Embryonic facial prominence (tissue), 1 donor: ENCODE results near the gene ZFY.
"Not testable (repeated sequence)": the region's sequence is repeated elsewhere in the genome, so short reads cannot be mapped to it uniquely, and the experiment has no call there.

Experiments
- DNase-seq: peaks from one replicate; pipeline ENCODE4 v3.0.0-alpha.2; 2016; ENCODE audit errors: extremely low spot score

Gene ZFY

GRCh38 chrY:2973110-2973751 lies 38.0 kb downstream of the ZFY start:
- DNase-seq: no peak

GRCh38 chrY:2979283-2979682 lies 44.1 kb downstream of the ZFY start:
- DNase-seq: no peak

- no peak for DNase-seq
Measured at GRCh38 chrY:2984491-2984890, 49.3 kb downstream of the ZFY start.

- not testable (repeated sequence) for DNase-seq
Measured at GRCh38 chrY:2987178-2987577, 52.0 kb downstream of the ZFY start.

- DNase-seq: not testable (repeated sequence)
Measured at GRCh38 chrY:2997369-2997768, 62.2 kb downstream of the ZFY start.

- DNase-seq: no peak
Measured at GRCh38 chrY:3002190-3002589, 67.0 kb downstream of the ZFY start.

- DNase-seq: no peak
Measured at GRCh38 chrY:3002680-3003515, 67.7 kb downstream of the ZFY start.

GRCh38 chrY:3003516-3003830 lies 68.3 kb downstream of the ZFY start:
- DNase-seq: no peak

GRCh38 chrY:3003846-3004245 lies 68.7 kb downstream of the ZFY start:
- no peak for DNase-seq

GRCh38 chrY:3006031-3006430 lies 70.8 kb downstream of the ZFY start:
- DNase-seq: not testable (repeated sequence)

GRCh38 chrY:3007967-3008366 lies 72.8 kb downstream of the ZFY start:
- DNase-seq: no peak

GRCh38 chrY:3012226-3012625 lies 77.0 kb downstream of the ZFY start:
- no peak for DNase-seq

GRCh38 chrY:3016594-3016993 lies 81.4 kb downstream of the ZFY start:
- DNase-seq: no peak

GRCh38 chrY:3018546-3018945 lies 83.4 kb downstream of the ZFY start:
- DNase-seq: peak; percentile 18

GRCh38 chrY:3019584-3019983 lies 84.4 kb downstream of the ZFY start:
- DNase-seq: no peak

- DNase-seq: no peak
Measured at GRCh38 chrY:3021176-3021575, 86.0 kb downstream of the ZFY start.

- no peak for DNase-seq
Measured at GRCh38 chrY:3023606-3024005, 88.4 kb downstream of the ZFY start.

- no peak for DNase-seq
Measured at GRCh38 chrY:3025357-3025756, 90.2 kb downstream of the ZFY start.
